HG03469 (cell line): Measurements from ENCODE around the gene KDM2B.
A peak's percentile ranks its signal among the peaks of the same experiment; 100 is the strongest.

Experiments used
- ATAC-seq: cut with Tn5 transposase; IDR thresholded peaks from one replicate; pipeline ENCODE4 v1.9.1; 2021; ENCODE audit warnings: mild to moderate bottlenecking, moderate library complexity, moderate number of reproducible peaks; ENCODE audit not compliant: unreplicated experiment

The KDM2B gene

DNA sequence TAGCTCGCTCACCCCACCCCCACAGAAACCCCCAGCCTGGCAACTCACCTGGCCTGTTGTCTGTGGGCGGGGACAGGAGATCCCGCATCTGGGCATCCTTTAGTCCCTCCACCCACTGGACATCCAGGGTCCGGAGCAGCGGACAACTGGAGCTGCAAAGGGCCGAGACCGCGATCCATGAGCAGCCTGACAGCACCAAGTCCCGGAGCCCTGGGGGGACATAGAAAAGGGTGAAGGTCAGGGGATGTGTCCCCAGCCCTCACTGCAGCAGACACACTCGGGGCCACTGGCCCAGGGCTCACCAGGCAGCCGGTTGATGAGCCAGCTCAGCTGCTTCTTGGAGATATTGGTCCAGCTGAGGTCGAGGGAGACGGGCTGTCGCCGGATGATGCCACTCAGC is 140.1 kb downstream of the KDM2B start:
- no peak for ATAC-seq

DNA sequence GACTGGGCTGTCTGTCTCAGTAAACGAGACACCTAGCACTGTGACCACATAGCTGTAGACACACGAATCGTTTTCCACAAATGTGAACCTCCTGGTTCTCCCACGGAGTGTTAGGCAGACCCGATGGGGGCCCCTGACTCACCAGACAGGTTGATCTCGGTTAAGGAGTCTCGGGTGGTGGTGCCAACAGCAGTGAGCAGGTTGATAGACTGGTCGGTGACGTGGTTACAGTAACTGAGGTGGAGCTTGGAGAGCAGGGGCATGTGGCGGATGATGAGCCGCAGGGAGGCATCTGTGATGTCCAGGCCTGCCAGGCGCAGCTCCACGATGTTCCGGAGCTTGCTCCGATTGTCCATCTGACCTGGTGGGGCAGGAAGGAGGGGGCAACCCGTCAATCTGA is 141.1 kb downstream of the KDM2B start:
- no peak for ATAC-seq

DNA sequence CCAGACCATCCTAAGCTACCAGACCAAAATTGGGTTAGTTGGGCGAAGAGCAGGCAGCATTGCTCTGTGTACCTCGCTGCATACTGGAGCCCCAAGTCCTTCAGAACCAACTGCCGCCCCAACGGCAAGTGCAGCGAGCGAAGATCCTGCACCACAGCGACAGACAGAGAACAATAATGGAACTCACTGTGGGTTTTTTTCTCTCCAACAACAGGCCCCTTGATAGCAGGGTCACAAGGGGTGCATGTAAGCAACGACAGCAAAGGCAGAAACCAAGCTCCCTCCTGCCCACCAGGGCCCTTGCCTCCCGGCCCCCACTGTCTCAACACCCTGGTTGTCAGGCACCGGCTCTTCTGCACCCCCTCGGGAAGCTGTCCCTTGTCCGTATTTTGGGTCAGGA is 141.9 kb downstream of the KDM2B start:
- ATAC-seq = no peak

DNA sequence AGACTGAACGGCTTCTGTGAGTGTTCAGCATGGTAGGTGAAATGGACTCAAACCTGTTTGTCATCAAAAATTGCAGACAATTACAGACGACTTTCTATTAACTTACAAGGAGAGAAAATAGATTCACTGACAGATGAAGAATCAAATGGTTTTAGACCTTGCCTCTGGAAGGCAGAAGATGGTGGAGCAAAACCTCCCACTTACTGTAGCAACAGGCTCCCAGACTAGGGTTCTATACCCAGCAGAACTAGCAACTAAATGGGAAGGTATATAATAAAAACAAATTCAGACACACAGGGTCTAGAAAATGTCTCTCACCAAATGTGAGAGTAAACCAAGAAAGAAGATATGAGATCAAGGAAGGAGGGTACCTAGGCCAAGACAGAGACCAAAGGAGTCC is 144.1 kb downstream of the KDM2B start:
- no peak for ATAC-seq

DNA sequence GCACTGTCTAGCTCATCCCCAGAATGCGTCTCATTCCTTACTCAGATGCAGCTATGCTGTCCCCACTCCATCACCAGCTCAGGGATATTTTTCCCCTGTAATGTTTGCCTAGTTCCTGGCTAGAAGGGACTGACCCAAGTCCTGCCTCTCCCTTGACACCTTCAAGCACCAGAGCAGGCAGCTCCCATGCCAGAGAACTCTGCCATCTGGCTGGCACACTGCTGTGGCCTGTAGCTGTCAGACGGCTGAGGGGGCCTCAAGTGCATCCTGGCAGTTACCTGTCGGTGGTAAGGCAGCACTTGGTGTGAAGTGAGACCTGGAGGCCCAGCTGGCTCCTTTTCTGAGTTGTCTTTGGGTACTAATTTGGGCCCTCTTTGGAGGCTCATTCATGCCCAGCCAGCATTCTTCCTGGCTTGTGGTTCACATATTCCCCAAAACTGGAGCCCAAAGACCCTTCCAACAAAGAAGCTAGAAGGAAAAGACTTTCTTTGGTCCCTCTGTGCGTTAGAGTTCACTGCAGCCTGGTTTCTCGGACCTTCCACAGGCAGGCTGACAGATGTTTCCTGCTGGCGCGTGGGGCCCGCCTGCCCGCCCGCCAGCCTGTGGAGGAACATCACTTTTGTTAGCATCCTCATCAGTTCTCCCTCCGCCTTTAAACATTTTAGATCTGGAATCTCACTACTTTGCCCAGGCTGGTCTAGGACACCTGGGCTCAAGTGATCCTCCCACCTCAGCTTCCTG is 147.9 kb downstream of the KDM2B start:
- no peak for ATAC-seq

DNA sequence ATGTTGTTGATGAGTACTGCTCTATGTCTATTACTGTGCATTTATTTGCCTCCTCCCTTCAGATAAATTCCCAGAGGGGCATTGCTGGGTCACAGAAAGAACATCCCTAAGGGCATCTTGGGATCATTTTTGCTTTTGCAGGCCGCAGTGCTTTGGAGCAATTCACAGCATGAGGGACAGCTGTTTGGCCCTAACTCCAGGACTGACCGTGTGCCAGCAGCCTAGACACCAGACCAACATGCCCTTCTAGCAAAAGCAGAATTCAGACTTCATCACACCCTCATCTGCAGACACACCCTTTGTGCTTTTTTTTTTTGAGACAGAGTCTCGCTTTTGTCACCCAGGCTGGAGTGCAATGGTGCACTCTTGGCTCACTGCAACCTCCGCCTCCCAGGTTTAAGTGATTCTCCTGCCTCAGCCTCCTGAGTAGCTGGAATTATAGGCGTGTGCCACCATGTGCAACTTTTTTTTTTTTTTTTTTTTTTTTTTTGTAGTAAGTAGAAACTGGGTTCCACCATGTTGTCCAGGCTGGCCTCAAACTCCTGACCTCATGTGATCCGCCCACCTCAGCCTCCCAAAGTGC is 149.9 kb downstream of the KDM2B start:
- ATAC-seq = no peak

DNA sequence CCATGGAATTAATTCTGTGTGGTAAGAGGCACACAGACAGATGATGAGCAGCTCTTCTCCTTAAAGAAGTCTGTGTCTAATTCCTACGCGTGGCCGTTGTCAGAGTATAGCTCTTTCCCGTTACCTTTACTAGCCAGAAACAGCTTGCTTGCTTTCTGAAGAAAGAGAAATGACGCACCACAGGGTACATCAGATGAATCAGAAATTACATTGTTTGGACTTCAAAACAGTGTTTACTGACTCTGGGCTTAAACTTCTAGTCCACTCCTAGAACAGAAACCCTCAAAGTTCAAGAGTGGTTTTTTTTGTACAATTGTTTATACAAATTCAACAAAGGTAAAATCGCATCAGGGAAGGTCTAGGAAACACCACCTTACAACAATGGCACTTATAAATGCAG is 151.9 kb downstream of the KDM2B start:
- ATAC-seq = no peak

DNA sequence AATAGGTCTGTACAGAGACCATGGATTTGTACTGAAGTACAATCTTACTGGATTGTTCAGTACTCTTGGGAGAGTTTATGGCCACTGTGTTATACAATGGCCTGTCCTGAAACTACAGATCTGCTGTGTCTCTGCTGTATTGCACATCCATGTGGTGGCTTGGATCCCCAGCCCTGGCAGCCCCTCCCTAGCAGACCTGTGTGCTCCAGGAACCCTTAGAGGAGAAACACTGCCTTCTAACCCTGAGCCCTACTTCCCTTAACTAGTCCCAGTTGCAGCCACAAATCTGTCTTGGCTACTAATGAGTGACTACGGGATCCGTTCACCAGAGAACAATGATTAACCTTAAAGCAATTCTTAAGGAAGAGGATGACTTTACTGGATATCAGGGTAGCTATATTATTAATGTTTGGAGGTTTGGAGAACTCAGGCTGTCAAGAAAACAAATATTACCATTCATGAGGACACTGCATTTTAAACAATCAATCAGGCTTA is 153.2 kb downstream of the KDM2B start:
- no peak for ATAC-seq

DNA sequence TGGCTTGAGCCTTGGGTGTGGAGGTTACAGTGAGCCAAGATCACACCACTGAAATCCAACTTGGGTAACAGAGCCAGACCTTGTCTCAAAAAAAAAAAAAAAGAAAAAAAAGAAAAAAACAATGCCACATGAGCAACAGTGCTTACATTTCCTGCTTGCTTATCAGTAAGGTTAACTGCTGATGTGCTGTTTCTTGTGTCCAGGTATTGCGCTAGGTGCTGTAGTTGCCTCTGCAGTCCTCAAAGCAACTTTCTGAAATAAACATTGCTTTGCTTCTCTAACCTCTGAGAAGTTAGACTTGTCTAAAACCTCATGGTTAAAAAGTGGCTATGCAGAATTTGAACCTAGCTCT is 156.2 kb downstream of the KDM2B start:
- ATAC-seq = no peak

DNA sequence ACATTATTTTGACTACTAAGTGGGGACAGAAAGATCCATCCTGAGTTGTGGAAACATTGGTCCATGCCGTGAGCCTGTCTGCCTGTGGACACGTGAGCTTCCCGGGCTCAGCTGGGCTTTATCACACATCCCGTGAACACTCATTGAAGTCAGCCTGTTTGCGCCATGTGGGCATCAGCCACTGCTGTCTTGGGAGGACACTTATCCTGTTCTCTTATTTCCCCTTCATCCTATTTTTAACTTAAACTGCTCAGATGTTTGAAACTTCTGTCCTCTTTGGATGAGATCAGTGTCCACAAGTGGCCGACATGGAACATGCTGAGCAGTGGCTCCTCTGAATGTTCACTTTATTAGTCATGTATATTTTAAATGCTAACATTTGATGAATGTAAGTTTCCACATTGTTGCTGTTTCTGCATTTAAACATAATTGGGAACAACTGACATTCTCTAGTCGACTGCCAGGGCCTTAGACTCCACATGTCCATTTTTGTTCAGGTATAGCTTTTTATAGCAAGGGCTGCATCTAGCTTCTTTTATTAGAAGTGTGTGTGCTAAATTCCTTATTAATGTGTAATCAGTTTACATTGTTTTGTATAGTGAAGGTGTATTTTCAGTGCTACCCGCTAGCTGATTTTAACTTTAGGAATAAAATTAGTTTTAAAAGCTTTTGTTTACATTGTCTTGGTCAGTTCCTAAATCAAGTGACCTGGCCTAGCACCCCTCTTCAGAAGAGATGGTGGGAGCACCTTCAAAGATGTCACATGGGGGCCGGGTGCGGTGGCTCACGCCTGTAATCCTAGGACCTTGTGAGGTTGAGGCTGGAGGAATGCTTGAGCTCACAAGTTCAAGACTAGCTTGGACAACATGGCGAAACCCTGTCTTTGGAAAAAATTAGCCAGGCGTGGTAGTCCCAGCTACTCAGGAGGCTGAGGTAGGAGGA is 156.9 kb downstream of the KDM2B start:
- ATAC-seq = no peak

DNA sequence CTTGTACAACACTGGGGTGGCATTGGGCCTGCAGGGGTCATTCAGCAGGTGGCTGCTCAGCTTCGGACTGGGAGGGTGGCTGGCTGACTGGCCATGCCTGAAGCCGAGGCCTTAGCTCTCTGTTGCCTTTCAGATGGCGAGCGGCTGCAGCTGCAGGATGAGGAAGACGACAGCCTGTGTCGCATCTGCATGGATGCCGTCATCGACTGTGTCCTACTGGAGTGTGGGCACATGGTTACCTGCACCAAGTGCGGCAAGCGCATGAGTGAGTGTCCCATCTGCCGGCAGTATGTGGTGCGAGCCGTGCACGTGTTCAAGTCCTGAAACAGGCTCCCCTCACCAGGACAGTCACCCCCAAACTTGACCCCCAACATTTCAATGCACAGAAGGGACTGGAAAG is 157.6 kb downstream of the KDM2B start:
- ATAC-seq = no peak

DNA sequence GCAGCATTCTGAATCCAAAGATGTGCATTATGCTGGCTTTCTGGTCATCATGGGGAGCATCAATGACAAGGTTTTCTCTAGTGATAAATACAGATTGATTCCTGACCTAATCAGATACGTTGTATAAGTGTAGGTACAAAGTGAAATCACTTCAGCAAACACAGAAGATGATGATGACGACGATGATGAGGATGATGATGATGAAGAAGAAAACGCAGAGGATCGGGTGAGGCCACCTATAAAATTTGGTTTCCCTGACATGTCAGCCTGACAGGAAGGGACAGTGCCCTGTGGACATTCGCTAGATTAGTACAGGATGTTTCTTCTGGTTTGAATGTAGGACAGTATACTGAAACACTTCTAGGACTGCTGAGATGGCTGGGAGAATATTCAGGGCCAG is 160.7 kb downstream of the KDM2B start:
- ATAC-seq = no peak

DNA sequence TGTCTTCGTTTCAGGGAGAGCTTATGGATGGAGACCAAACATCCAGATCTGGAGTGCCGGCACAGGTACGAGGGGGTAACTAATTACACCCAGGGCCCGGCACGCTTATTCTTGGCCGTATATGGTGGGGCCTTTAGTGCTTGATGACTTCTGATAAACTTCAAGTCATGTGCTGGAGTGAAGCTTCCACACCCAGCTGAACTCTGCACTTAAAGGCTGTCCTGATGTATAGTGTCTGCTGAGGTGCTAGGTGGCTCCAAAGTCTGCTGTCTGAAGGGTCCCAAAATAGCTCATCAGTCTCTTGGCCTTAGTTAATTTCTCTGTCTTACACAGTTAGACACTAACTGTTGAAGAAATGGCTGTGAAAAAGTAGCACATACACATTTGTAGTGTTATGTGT is 163.0 kb downstream of the KDM2B start:
- ATAC-seq = no peak

DNA sequence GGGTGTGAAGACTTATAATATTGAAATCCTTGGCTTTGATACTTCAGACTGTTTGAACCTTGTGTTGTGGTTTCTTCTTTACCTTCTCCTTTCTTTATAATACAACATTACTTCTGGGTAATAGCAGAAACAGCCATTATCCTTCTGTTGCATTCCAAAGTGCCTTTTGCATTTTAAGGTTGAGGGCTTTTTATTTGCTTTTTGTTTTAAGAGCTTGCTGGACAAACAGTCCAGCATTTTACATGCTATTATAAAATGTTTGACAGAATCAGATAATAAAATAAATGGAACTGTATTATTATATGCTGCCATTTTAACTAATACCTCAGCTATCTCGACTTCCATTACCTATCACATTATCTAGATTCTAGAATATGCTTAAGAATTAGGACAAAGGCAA is 166.9 kb downstream of the KDM2B start:
- no peak for ATAC-seq

DNA sequence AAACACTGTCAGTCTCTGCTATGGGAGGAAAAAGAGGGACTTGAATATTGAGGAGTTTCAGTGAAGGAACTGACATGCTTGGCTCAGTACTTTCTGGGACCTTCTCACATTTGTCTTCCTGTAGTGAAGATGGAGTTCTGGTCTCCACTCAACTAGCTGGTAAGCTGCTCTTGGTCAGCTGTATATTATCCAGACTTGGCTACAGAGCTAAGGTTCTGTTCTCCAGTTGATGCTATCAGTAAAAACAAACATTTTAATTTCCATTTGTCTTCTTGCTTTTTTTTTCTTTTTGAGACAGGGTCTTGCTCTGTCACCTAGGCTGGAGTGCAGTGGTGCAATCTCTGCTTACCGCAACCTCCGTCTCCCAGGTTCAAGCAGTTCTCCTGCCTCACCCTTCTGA is 175.6 kb downstream of the KDM2B start:
- no peak for ATAC-seq

DNA sequence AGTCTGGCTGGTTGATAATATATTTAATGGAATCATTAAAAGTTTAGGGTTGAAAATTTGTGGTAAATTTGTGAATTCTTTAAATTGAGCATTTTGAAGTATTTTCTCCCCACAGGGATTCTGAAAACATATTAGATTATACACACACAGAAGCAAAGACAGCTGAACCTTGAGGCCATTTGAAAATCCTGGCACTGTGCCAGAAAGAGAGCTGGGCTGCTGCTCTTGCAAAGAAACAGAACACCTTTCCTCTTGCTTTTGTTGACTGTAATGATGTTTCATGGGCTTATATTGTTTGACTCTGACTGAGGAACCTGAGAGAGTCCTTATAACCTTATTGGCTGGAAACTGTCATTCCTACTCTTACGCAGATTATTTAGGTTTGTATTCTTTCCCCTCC is 176.1 kb downstream of the KDM2B start:
- ATAC-seq = no peak

DNA sequence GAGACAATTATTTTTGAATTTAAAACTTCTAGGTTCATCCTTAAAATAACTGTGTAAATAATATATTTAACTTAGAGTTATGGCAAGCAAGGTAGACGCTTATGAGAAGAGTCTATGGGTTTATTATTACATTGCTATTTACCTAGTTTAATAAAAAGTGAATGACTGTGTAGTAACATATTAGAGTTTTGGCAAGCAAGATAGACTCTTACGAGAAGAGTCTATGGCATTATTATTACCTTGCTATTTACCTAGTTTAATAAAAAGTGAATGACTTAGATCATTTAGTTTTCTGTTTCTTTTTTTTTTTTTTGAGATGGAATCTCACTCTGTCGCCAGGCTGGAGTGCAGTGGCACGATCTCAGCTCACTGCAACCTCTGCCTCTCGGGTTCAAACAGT is 177.1 kb downstream of the KDM2B start:
- ATAC-seq = no peak

DNA sequence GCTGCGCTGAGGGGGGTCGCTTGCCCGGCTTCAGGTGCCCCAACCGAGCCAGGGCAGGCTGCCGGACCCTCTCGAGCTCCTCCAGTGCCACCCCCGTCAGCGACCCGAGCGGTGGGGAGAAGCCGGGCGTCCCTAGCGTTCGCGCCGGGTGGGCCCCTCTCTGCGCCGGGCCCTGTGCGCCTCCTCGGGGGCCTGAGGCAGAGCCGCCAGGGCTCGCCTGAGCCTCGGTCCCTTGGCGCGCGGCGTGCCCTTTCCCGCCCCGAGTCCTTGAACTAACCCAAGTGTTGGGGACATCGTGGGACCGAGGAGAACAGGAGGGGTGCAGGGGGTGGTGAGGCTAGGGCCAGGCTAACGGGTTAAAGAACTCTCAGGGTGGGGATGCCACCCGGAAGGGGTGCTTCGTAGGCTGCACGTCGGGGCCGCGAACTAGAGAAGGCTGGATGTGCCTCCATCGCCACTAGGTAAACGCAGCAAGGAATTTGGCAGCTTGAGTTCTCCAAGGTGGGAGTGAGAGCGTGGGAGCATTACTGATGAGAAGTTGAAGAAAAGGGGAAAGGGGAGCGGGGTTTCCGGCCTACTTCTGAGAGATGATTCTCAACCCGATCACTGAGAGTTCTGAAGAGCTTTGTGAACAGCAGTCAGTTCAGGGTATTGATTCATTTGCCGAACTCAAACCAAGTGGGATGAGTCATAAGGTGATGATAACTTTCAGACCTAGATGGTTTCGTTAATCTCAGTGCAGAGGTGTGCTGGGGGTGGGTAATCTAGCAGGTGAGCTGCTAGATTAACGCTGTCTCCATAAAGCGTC is 180.3 kb downstream of the KDM2B start:
- peak; percentile 36 for ATAC-seq

DNA sequence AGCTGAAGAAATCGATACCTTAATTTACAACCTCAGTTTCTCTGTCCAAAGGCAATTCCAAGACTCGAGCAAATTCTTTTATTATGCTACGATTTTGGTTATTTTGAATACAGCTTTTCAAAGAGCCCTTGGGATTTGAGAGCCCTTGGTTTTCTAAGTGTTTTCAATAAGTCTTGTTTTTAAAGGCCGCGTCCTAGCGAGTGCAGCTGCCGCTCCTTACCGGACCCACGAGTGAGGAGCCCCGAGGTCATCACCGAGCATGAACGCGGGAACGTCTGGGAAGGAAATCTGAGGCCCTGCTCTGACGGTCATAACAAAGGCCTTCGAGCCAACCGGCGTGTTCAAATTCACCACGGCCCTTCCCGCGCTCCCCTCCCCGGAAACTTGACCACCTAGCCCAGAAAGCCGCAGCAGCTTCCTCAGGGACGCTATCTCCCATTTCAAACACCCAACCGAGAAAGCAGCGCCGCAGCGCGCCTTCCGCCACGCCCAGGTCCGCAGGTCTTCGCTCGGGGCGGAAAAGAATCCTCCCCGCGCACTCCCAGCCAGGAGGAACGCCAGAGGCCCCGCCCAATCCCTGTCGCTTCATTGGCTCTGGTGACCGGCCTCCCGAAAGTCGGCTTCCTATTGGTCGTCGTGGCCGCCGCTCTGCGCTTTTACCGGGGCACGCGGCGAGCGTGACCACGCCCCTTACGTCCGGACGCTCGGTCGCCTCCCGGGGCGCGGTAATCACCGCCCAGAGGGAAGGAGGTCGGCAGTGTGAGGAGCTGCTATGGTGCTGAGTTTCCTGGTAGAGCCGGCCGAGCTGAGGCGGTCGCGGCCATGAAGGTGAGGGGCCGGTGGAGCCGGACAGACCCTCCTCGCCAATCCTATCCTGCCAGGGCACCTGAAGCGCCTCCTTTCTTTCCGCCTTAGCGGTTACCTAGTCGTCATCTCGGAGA is 181.2 kb downstream of the KDM2B start, which contains the start of gene RNF34:
Gene RNF34, plus strand, starts transcription at position 728 of the 941 bp plus-strand sequence. Its CDS starts 95 bp downstream, at position 823.
- ATAC-seq = peak; percentile 74

DNA sequence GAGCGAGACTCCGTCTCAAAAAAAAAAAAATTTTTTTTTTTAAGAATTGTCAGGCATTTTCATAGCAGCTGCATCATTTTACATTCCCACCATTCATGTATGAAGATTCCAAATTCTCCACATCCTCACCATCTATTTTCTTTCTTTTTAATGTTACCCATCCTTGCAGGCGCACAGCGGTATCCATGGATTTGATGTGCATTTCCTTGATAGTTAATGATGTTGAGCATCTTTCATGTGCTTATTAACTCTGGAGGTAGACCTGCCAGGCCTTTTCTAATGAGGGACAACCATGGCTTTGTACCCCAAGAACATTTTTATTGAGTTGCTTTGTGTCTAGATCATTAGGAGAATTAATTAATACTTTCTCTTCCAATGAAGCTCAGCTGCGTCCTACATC is 182.5 kb downstream of the KDM2B start:
- no peak for ATAC-seq
